NCI-H2029 treated with DMSO at 0.1 percent for 48 hours (cell line): ENCODE measurements around the gene SOX13.

Experiments used
- DNase-seq: peaks from one replicate; lab custom pipeline; 2025; lab: John Stamatoyannopoulos, UW

The SOX13 gene

GRCh38 chr1:204132718-204133117 is 59.8 kb downstream of the SOX13 start:
- DNase-seq, result no peak

DNA sequence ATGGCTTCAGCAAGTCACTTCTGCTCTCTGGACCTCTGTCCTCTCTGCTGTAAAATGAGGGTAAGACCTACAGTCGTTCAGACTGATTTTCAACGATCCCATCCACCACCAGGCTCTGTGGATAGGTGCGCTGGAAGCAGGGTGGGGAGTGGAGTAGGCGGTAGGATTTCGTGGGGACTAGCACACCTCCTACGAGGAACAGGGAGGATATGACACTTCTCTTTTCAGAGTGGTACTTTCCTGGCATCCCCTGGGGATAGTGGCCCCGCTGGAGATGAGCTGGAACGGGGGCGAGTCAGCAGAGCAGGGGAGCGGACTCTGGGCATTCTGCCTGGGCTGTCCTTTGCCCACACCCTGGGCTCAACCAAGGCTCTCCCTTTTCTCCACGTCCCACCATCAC is 61.2 kb downstream of the SOX13 start:
- no peak for DNase-seq

DNA sequence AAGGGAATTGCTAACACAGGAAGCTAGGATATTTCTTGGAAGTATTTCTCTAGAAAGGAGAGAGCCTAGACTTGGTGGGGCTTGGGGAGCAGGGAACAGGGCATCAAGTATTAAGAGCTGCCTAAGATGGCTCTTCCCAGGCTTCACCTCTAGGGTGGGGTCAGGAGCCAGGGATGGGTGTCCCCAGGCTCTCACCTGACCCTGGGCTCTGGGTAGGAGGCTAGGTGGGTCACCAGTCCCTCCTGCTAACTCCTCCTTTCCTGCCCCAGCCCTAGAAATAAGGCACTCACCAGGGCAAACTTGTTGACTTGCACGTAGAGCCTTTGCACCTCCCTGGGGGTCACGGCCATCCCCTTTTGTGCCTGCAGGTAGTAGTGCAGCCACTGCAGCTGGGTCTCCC is 63.9 kb downstream of the SOX13 start:
- DNase-seq, result no peak

GRCh38 chr1:204139088-204139487 is 66.2 kb downstream of the SOX13 start:
- DNase-seq, result no peak

DNA sequence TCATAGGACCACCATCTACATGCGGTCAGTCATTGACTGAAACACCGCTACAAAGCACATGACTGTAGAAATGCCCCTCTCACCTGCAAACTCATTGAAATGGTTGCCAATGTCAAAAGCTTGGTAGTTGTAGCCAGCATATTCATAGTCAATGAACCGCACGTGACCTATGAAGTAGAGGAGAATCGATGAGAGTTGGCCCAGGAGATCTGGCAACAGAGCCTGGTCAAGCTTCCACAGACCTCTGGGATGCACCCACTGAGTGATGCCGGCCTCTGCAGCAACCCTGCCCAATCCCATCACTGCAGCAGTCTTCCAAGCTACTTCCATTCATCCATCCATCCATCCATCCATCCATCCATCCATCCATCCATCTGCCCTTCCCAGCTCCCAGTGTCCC is 67.0 kb downstream of the SOX13 start:
- DNase-seq, result no peak

- DNase-seq, result no peak
Observed at GRCh38 chr1:204141131-204141530, 68.2 kb downstream of the SOX13 start.

GRCh38 chr1:204142032-204142974 is 69.4 kb downstream of the SOX13 start:
- DNase-seq, result no peak

GRCh38 chr1:204143276-204144041 is 70.5 kb downstream of the SOX13 start:
- DNase-seq, result no peak

DNA sequence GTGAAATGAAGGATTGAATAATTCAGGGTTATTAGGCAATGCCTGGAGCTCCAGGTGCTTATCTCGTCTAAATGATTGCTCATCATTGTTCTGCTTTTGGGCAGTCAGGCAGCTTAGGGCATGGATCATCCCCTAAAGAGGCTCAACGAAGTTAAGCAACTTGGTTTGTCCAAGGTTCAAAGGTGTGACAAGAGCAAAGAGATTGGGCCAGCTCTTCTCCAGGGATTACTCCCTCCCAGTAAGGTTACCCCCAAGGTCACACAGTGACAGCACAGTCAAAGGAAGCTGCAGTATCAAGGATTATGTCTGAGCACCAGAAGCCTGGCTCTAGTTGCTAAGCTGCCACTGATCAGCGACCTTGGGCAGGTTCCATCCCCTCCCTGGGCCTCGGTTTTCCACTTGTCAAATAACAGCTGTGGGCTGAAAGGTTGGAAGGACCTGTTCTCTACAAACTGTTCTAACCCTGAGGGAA is 72.2 kb downstream of the SOX13 start:
- no peak for DNase-seq

DNA sequence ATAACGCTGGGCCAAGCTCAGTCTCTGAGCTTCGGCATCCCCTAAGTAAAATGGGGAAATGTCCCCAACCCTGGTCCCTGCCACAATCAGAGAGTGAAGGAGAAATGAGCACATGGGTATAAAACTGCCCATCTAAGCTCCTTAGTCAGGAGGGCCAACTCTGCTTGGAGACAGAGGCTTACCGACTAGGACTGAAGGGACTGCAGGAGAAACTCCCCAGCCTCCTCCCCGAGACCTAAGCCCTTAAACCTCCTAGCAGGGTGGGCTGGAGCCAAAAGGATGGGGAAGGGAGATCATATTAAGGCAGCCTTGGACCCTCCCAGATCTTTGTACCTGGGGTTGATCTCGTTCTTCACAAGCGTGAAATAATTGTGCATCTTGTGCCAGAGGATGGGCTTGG is 73.4 kb downstream of the SOX13 start:
- no peak for DNase-seq

- DNase-seq, result no peak
Observed at GRCh38 chr1:204146965-204147364, 74.0 kb downstream of the SOX13 start.

DNA sequence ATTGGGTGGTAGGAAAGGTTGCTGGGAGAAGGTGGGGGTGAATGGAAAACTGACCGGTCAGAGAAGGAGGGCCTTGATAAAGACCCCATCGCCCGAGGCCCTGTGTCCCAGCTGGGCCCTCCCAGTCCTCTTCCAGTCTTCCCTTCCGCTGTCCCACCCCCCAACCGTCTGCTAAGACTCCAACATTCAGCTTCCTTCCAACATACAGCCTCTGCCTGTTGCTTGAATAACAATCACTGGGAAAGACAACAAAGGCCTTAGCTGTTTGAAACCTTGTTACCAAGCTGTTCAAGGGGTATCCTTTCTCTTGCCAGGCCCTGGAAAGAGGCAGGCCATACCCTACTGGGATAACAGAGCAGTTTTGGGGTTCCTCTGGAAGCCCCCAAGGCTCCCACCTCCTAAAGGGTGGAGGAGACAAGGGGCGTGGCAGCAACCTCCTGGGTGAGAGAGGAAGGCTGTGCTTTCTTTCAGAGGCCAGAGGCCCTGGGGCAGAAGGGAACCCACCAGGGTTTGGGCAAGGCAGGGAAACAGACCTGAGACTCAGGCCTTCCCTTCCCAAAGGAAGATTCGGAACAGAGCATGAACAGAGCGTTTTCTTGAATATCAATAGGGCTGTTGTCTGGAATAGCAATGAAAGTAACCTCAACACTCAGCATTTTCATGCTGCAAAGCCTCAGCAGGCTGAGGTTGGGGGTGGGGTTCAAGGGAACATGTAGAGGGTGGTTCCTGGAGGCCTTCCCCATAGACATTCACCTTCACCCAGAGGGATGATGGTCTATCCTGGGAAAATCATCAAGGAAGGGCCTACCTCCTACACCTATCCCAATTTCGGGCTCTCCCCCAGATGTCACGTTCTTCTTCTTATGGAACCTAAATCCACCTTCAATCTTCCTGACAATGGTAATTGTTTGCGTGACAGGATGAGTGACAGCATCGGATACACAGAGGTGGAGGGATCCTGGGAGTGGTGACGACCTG is 74.8 kb downstream of the SOX13 start:
- no peak for DNase-seq

DNA sequence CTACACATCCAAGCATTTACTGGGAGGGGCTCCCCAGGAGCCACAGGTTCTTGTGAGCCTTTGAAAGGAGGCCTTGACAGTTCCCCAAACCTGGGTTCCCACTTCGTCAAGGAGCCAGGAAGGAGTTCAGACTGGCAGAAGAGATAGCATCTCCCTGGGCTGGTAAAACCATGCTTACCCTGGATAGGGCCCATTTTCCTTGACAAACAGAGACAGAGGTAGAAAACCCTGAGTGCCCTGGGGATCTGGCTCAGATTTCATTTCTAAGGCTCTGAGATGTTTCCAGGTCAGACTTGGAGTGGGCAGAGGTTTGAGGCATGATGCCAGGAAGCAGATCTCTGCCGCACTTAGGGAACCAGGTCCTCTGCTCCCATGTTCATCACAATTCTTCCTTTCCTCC is 76.2 kb downstream of the SOX13 start:
- no peak for DNase-seq

GRCh38 chr1:204149635-204150565 is 77.0 kb downstream of the SOX13 start:
- DNase-seq, result no peak

GRCh38 chr1:204150702-204151551 is 78.0 kb downstream of the SOX13 start:
- no peak for DNase-seq

GRCh38 chr1:204151552-204152309 is 78.8 kb downstream of the SOX13 start, which contains the start of gene ETNK2:
TSS of gene ETNK2 (minus strand) at chr1:204152044. CDS start at chr1:204151852, 192 bp downstream.
- DNase-seq, result no peak

DNA sequence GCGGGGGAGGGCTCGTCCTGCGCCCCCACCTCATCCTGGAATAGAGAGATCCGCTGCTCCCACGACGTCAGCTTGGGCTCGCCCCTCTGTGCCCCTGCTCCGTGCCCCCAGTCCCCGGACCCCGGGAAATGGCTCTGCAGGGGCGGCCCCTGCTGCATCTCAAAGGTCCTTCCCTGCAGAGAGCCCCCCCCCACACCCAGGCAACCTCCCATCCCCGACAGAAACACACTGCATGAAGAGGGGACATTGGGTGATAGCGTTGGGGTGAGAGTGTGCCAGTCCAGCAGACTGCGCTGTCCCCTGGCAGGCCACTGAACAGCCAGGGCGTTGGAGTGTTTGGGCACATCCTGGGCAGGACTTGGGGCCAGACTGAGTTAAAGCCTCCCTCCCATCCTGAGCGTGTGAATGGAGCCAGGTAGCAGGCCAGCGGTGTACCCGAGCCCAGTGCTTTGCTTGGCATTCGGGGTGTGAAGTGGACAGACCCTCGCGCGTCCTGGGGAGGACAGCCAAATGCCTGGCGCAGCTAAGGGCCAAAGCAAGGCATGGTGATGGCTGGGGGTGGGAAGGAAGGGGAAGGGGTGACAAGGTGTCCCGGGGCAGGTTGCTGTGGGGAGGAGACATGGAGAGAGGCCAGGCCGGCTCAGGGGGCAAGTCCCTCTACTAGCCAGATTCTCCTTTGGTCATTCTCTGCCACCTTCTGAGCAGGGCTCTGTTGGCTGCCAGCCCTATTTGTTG is 79.6 kb downstream of the SOX13 start:
- no peak for DNase-seq

GRCh38 chr1:204153667-204154066 is 80.8 kb downstream of the SOX13 start:
- no peak for DNase-seq
